GM11168 (cell line): ENCODE measurements around the gene FAM193B.
"Not testable (repeated sequence)": the region's sequence is repeated elsewhere in the genome, so short reads cannot be mapped to it uniquely, and the experiment has no call there.

Experiments used
- in situ Hi-C: fragments of 300-500 bp; cut with MboI; formaldehyde crosslinking; loops from one replicate; pipeline ENCODE4 v1.12.0; 2022; ENCODE audit warnings: low sequenced_read_pairs; ENCODE audit not compliant: unreplicated experiment

Gene FAM193B

GRCh38 chr5:177540438-177540837 lies 13.9 kb downstream of the FAM193B start:
- in situ Hi-C loops = no loop called here

DNA sequence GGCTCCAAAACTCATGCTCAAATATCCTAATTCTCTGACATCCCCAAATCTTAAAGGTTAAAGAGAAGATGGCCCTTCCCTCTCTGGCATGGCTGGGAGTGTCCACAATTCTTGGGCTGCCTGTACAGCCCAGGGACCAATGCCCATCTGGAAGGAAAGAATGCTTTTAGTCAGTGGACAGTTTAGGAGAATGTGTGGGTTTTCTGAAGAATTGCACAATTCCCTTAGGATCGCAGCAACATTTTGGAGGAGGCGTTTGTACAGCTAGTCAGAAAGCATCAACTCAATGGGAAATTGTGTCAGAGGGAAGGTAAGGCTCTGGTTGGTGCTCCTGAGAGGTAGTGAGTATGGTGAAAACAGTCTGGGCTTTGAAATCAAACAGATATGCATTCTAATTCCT lies 15.0 kb downstream of the FAM193B start:
- in situ Hi-C loops = no loop called here

DNA sequence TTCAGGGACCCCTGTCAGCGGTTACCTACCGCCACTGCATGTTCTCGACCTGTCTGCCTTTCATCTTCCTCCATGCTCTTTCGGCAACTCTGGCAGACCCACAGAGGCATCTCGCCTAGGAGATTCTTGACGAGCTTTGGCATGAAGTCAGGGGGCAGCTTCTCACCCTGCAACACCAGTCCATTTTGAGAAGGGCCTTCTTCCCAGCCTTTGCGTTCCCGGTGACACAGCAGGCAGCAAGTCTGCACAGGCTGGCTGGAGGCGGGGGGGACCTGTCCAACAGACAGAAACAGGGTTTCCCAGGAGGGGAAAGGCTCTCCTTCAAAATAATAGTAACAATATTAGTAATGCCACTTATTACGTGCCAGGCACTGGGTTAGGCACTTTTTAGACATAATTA lies 15.5 kb downstream of the FAM193B start:
- in situ Hi-C loops = no loop called here

GRCh38 chr5:177537389-177538361 lies 16.7 kb downstream of the FAM193B start:
- in situ Hi-C loops = no loop called here

DNA sequence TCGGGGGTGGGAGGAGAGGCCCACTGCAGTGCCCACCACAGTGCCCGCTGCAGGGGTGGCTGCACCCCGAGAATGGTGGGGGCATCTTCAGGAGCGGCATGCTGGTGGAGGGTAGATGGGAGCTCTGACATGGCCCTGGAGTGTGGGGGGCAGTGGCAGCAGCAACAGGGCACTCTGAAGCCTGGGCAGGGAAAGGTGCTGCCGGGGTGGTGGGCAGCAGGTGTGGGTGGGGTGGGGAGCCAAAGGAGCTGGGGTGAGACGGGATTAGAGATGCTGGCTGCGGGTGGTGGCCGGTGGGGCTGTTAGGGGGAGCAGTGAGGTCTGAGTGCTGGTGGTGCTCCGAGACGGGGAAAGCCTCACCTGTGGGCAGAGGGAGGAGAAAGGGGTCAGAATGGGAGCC lies 18.0 kb downstream of the FAM193B start:
- in situ Hi-C loops = no loop called here

GRCh38 chr5:177535125-177535524 lies 19.2 kb downstream of the FAM193B start:
- in situ Hi-C loops = no loop called here

- in situ Hi-C loops = not testable (repeated sequence)
These were observed 19.9 kb downstream of the FAM193B start for GRCh38 chr5:177534433-177534832.

DNA sequence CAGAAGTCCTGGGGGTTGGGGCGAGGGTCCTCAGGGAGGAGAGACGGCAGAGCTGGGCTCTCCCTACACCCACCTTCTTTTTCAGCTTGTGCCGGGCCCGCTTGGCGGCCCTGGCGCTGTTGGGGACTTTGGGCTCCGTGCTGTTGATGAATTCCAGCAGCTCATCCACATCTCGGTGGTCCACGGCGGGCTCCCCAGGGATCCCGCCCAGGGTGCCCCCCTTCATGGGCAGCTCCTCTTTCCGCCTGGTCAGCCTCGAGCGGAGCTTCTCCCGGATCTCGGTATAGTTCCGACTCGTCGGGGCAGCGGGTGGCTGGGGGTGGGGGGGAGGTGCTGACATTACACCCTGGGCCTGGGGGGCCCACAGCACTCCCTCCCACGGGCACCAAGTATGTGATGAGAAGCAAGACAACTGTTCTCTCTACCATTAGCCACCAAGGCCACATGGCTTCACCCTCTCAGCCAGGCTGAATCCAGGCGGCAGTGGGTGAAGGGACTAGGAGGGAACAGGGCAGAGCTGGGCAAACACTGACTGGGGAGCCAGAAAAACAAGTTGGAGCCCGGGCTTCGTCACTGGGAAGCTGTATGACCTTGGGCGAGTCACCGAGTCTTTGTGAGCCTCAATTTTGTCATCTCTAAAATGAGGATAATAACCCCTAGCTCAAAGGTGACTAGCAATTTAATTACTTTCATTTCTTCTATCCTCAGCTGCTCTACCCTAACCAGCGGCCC lies 23.0 kb downstream of the FAM193B start:
- in situ Hi-C loops = no loop called here

DNA sequence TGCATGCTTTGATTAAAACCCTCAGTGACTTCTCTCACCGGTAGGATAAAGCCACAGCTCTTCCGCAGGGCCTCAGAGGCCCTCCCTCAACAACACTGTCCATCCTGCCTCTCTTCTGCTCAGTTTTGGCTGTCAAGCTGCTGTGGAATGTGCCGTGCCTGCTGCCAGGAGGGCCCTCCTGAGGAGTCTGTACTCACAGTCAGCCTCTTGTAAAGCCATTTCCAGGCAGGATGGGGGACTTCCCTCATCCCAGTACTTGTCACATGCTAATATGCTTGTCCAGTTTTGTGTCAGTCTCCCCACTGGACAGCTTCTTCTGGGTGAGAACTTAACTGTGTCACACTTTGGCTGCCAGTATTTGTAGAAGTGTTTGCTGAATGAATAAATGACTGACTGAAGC lies 23.7 kb downstream of the FAM193B start:
- in situ Hi-C loops = no loop called here

DNA sequence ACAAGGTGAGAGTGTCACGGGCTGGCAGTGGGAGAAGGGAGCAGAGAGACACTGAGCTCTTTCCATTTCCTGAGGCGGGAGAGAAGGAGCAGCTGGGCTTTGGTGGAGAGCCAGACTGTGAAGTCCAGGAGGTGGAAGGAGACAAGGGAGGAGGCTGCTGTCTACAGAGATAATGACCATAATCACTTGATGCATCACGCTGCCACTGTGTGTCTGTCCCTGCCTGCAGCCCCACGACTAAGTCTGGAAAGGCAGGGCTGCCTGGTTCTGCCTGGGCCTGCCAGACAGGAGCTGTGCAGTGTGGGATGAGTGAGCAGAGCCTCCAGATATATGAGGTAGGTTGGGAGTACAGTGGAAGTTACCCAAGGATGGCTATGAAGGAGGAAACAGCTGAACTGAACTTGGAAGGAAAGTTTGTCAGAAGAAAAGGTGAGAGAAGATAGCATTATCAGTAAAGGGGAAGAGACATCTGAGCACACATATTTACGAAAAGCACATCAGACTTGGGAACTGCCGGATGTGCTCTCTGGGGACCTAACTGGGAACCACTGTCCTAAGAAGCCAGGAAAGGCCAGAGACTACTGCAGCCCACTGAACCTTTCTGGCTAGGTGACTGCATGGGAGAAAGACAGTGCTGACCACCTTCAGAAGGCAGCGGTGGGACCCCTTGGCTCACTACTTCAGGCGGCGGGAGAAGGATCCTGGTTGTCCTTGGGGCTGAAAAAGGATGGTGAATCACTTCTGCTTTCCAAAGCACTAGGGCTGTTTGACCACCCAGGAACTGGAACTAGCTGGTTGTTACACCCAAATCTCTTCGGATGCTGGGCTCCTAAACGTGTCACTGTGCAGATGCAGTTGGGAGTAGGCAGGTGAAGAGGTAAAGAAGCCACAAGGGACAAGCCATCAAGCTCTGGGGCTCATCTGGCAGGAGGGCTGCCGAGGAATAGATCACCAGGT lies 24.8 kb downstream of the FAM193B start:
- in situ Hi-C loops = no loop called here

- in situ Hi-C loops = no loop called here
These were observed 25.7 kb downstream of the FAM193B start for GRCh38 chr5:177528631-177529030.

DNA sequence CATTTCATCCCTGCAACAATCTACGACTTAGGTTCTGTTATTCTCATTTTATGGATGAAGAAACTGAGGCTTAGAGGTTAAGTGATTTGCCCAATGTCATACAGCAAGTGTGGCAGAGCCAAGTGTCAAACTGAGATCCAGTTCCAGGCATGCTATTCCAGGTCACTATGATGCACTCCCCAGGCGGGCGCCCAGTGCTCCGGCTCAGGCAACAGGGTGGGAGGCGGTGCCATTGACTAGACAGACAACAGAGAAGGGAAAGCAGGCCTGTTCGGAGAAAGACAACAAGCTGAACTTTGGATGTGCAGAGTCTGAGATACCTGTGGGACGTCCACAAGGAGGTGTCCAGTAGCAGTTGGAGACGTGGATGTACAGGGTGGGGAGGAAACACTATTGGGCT lies 26.8 kb downstream of the FAM193B start:
- in situ Hi-C loops = no loop called here

DNA sequence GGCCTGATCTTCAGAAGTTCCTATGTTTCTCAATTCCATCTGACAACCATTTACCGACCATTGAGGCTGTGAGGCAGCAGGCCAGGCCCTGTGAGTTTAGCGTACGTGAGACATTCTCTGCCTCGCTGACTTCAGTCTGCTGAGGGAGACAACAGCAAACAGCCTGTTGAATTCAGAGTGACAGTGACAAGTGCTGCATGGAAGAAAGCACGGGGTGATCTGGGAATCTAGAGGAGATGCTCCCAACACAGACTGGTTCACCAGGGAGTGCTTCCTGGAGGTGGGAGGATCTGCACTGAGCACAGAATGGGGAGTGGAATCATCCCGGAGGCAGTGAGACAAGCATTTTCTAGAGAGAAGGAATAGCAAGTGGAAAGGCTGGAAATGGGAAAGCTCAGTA lies 27.6 kb downstream of the FAM193B start:
- in situ Hi-C loops = no loop called here

- in situ Hi-C loops = no loop called here
These were observed 28.2 kb downstream of the FAM193B start for GRCh38 chr5:177526191-177526590.

DNA sequence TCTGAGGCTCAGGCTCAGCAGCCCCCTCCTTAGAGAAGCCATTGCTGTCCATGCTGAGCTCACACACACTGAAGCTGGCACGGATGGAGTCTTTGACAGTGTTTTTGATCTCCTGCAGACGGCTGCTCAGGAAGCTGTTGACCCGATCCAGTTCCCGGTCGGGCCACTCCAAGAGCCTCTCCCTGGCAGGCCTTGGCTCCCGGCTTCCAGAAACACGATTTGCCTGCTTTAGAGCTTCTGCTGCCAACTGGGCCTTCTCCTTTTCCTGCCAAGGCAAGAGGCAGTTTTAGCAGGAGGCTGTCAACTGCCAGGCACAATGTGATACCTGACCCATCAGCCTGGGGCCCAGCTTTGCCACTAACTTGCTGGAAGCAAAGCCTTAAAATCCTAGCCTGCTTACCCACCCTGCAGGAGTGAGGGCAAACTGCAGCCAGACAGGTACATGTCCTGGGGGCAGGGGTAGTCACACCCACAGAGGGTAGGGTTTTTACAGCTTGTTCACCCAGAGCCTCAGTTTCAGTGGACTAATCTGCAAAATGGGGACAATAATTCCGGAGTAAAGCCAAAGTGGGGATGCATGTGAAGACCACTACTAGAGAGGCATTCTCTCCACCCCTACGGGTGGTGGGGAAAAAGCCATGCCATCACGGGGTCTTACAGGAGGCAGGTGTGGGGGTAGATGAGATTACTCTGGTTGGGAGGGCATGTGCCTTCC lies 29.3 kb downstream of the FAM193B start:
- in situ Hi-C loops = no loop called here

- in situ Hi-C loops = no loop called here
These were observed 29.8 kb downstream of the FAM193B start for GRCh38 chr5:177524539-177524900.

- in situ Hi-C loops = no loop called here
These were observed 30.4 kb downstream of the FAM193B start for GRCh38 chr5:177523711-177524538.

DNA sequence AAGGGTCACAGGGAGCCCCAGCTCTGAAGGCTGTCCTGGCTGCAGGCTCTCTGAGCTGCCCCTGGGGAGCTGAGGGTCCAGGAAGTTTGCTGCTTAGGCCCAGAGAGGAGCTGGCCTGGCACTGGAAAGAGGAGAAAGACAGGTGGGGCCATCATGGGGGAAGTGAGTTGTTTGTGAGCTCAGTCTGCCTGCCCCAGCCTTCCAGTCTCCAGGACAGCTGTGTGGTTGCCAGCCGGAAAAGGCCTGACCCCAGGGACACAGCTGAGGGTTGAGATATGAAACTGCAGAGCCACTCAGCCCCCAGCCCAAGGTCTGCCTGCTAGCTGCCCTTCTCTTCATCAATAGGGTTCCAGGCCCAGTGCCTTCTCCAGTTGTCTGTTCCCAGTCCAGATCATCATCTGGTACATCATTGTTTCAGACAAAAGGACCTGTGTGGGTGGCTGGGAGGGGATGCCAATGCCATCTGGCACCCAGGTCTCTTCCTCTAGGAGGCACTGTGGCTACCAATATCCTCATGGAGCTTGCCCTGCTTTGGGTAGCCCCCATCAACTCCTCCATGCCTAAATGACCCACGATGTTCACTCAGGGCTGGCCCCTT lies 33.3 kb downstream of the FAM193B start:
- in situ Hi-C loops = no loop called here

GRCh38 chr5:177520271-177520670 lies 34.1 kb downstream of the FAM193B start:
- in situ Hi-C loops = no loop called here
